A549 (cell line): ENCODE data around the gene CREB5. TPM values are rescaled to one million over a fixed set of nuclear protein-coding genes. Genes with fewer than 3 reads are reported as not detected.

Source experiments
- ATAC-seq, 2 experiments: fragments of 200-7000 bp in 1 of 2; fragments of >200 bp in 1 of 2; cut with Nextera tagmentation in 1 of 2; cut with Tn5 transposase in 1 of 2; 3 replicates each; pipeline versions ENCODE4 v1.8.0 to v1.9.1; 2018 to 2020; ENCODE audit warnings: mild to moderate bottlenecking in 1 of 2, moderate library complexity in 1 of 2
- CTCF ChIA-PET: fragments of 300-600 bp; sonication (Branson Sonifier 250); formaldehyde crosslinking; extraction: SDS; loops from one replicate; lab custom pipeline; 2021; ENCODE audit warnings: antibody characterized with exemption, inconsistent platforms; lab: Yijun Ruan, JAX
- POLR2A ChIA-PET: fragments of 350-600 bp; formaldehyde crosslinking; extraction: SDS; loops from one replicate; lab custom pipeline; 2021; ENCODE audit warnings: antibody characterized with exemption, inconsistent platforms; lab: Yijun Ruan, JAX
- DNase-seq, 2 experiments: peaks; one replicate each; pipeline versions ENCODE4 v3.0.0 to v3.0.0-alpha.2; 2011 to 2016; ENCODE audit warnings: low read depth in 1 of 2, low spot score in 1 of 2
- FAIRE-seq: peaks from 2 replicates; lab custom pipeline; 2011; peaks lifted over from hg19 to GRCh38; lab: Jason Lieb, UNC
- H3K27ac ChIP-seq, 2 experiments: fragments of >200 bp; sonication (Bioruptor Twin); formaldehyde crosslinking; 3 replicates each; pipeline ENCODE4 v1.5.1; 2016 to 2017
- H3K4me1 ChIP-seq: fragments of >200 bp; sonication (Bioruptor Twin); formaldehyde crosslinking; 3 replicates; pipeline ENCODE4 v1.6.1; 2016
- H3K4me2 ChIP-seq: fragments of >200 bp; sonication (Bioruptor Twin); formaldehyde crosslinking; 3 replicates; pipeline ENCODE4 v1.6.1; 2016
- H3K4me3 ChIP-seq: fragments of >200 bp; sonication (Bioruptor Twin); formaldehyde crosslinking; 3 replicates; pipeline ENCODE4 v1.5.1; 2016
- H3K9me3 ChIP-seq: fragments of >200 bp; sonication (Bioruptor Twin); formaldehyde crosslinking; 3 replicates; pipeline ENCODE4 v1.6.1; 2016
- BHLHE40 ChIP-seq: IDR thresholded peaks from 2 replicates; pipeline ENCODE4 v1.6.1; 2012; ENCODE audit warnings: low read depth, low read length, inconsistent platforms
- CBX2 ChIP-seq: fragments of 200-600 bp; sonication (generic); IDR thresholded peaks from 2 replicates; pipeline ENCODE4 v1.6.1; 2016; ENCODE audit warnings: low read depth, mild to moderate bottlenecking, borderline replicate concordance
- CHD4 ChIP-seq: fragments of 200-600 bp; sonication (generic); IDR thresholded peaks from 2 replicates; pipeline ENCODE4 v1.6.1; 2016; ENCODE audit warnings: antibody characterized with exemption, mild to moderate bottlenecking, borderline replicate concordance
- EP300 ChIP-seq, 2 experiments: fragments of >200 bp; sonication (Bioruptor Twin); formaldehyde crosslinking; IDR thresholded peaks; 2 replicates in 1 of 2; 3 replicates in 1 of 2; pipeline ENCODE4 v1.6.1; 2016 to 2017
- ESRRA ChIP-seq: fragments of 150-350 bp; IDR thresholded peaks from 2 replicates; pipeline ENCODE4 v1.6.1; 2014; ENCODE audit warnings: mild to moderate bottlenecking, low read length, borderline replicate concordance
- GATA3 ChIP-seq: IDR thresholded peaks from 2 replicates; pipeline ENCODE4 v1.6.1; 2012; ENCODE audit warnings: borderline replicate concordance
- HEYL ChIP-seq: fragments of 250-450 bp; sonication (Bioruptor Pico); IDR thresholded peaks from 2 replicates; pipeline ENCODE4 v1.8.0; 2021; ENCODE audit warnings: mild to moderate bottlenecking, moderate library complexity
- HOXA7 ChIP-seq: fragments of 250-450 bp; sonication (Bioruptor Pico); IDR thresholded peaks from 2 replicates; pipeline ENCODE4 v1.5.0; 2020; ENCODE audit warnings: mild to moderate bottlenecking, moderate library complexity
- HOXB13 ChIP-seq: fragments of 250-450 bp; sonication (Bioruptor Pico); IDR thresholded peaks from 2 replicates; pipeline ENCODE4 v1.5.0; 2020; ENCODE audit warnings: low read depth, mild to moderate bottlenecking, moderate library complexity
- JUN ChIP-seq, 2 experiments: fragments of >200 bp; sonication (Bioruptor Twin); formaldehyde crosslinking; IDR thresholded peaks; 2 replicates in 1 of 2; 3 replicates in 1 of 2; pipeline ENCODE4 v1.6.1; 2016 to 2017
- JUNB ChIP-seq: fragments of >200 bp; sonication (Bioruptor Twin); formaldehyde crosslinking; IDR thresholded peaks from 2 replicates; pipeline ENCODE4 v1.6.1; 2016
- KDM1A ChIP-seq: fragments of 200-600 bp; sonication (generic); IDR thresholded peaks from 2 replicates; pipeline ENCODE4 v1.6.1; 2016; ENCODE audit warnings: low read depth, mild to moderate bottlenecking
- KDM5A ChIP-seq: fragments of 200-600 bp; sonication (generic); IDR thresholded peaks from 2 replicates; pipeline ENCODE4 v1.6.1; 2016; ENCODE audit warnings: antibody characterized with exemption, mild to moderate bottlenecking
- NR3C1 ChIP-seq: fragments of >200 bp; sonication (Bioruptor Twin); formaldehyde crosslinking; IDR thresholded peaks from 3 replicates; pipeline ENCODE4 v1.6.1; 2017
- PHF8 ChIP-seq: fragments of 200-600 bp; sonication (generic); IDR thresholded peaks from 2 replicates; pipeline ENCODE4 v1.6.1; 2016; ENCODE audit warnings: low read depth, mild to moderate bottlenecking, antibody characterized with exemption, moderate library complexity, borderline replicate concordance
- POLR2AphosphoS2 ChIP-seq: conservative IDR thresholded peaks from 2 replicates; pipeline ENCODE4 v1.6.1; 2012; ENCODE audit warnings: low read length, improper control_type of control experiment, inconsistent platforms
- RAD21 ChIP-seq, 2 experiments: fragments of >200 bp in 1 of 2; sonication (Bioruptor Twin) in 1 of 2; formaldehyde crosslinking in 1 of 2; IDR thresholded peaks in 1 of 2; conservative IDR thresholded peaks in 1 of 2; 2 replicates in 1 of 2; 3 replicates in 1 of 2; pipeline ENCODE4 v1.6.1; 2012 to 2018; ENCODE audit warnings: inconsistent platforms in 1 of 2
- RCOR1 ChIP-seq: fragments of 150-350 bp; IDR thresholded peaks from 2 replicates; pipeline ENCODE4 v1.6.1; 2014; ENCODE audit warnings: antibody characterized with exemption, low read length, low read depth
- RNF2 ChIP-seq: fragments of 200-600 bp; sonication (generic); IDR thresholded peaks from 2 replicates; pipeline ENCODE4 v1.6.1; 2016; ENCODE audit warnings: low read depth, mild to moderate bottlenecking, antibody characterized with exemption, moderate library complexity, borderline replicate concordance
- SMC3 ChIP-seq: fragments of >200 bp; sonication (Bioruptor Twin); formaldehyde crosslinking; IDR thresholded peaks from 3 replicates; pipeline ENCODE4 v1.6.1; 2018; ENCODE audit warnings: inconsistent platforms
- SREBF2 ChIP-seq: fragments of 450-650 bp; IDR thresholded peaks from 2 replicates; pipeline ENCODE4 v1.6.1; 2014; ENCODE audit warnings: mild to moderate bottlenecking, moderate library complexity
- TFCP2L1 ChIP-seq: fragments of 250-450 bp; sonication (Bioruptor Pico); IDR thresholded peaks from 2 replicates; pipeline ENCODE4 v1.5.0; 2021; ENCODE audit warnings: mild to moderate bottlenecking
- TP53 ChIP-seq: fragments of 250-450 bp; sonication (Bioruptor Pico); IDR thresholded peaks from 2 replicates; pipeline ENCODE4 v1.5.0; 2021; ENCODE audit warnings: mild to moderate bottlenecking, moderate library complexity
- ZC3H11A ChIP-seq: fragments of 450-650 bp; IDR thresholded peaks from 2 replicates; pipeline ENCODE4 v1.6.1; 2014; ENCODE audit warnings: antibody characterized with exemption, mild to moderate bottlenecking
- ZSCAN20 ChIP-seq: fragments of 250-450 bp; sonication (Bioruptor Pico); IDR thresholded peaks from 2 replicates; pipeline ENCODE4 v1.8.0; 2022; ENCODE audit warnings: mild to moderate bottlenecking, moderate library complexity
- WGBS: methylation state at CpG from one replicate; pipeline ENCODE4 v1.1.6; 2017; ENCODE audit errors: missing lambda C conversion rate; 5-methylcytosine and 5-hydroxymethylcytosine counted together
- polyA plus RNA-seq, 4 experiments: library from polyadenylated mRNA; depleted of rRNA in 3 of 4; stranded (reverse); fragments of >200 nt; fragmentation: RNase III in 1 of 4; extraction: RNeasy Plus Mini Kit Qiagen cat#74134 plus additional on column Dnase treatment in 1 of 4; gene quantifications; 2 replicates in 3 of 4; 3 replicates in 1 of 4; pipeline ENCODE4 v1.2.3, GENCODE V29; 2011 to 2017
- TF ChIP-seq, protein P1 (sequence below): fragments of 250-450 bp; sonication (Bioruptor Pico); IDR thresholded peaks from 2 replicates; pipeline ENCODE4 v1.5.0; 2021; ENCODE audit warnings: mild to moderate bottlenecking, moderate library complexity, borderline replicate concordance
- TF ChIP-seq, protein P2 (sequence below): fragments of >200 bp; sonication (Bioruptor Twin); formaldehyde crosslinking; IDR thresholded peaks from 2 replicates; pipeline ENCODE4 v1.6.1; 2016

Gene CREB5
- polyA plus RNA-seq, 2 of the 4 experiments (the other 2 are of a cell fraction) = 0.61 to 1.5 TPM

- FAIRE-seq (no peak), ATAC-seq (no peak), DNase-seq (no peak)
- no peak for TF ChIP-seq JUN (IDR thresholded peaks at IDR 0.05)
- TF ChIP-seq BHLHE40 = no peak
- TF ChIP-seq HOXA7 (CRISPR knock-in tag) = no peak
- TF ChIP-seq SREBF2 = no peak
- TF ChIP-seq RNF2 = no peak
- no peak for TF ChIP-seq HEYL
- H3K4me1 ChIP-seq = peaks cover 5% of the 10 kb centered on the region; the same call in 1 of the 3 replicates
- POLR2A ChIA-PET = no interaction called here
- no peaks in the 10 kb centered on the region for H3K9me3 ChIP-seq
- H3K4me3 ChIP-seq = no peak overlapping the region
- CTCF ChIA-PET = interaction anchor here (0.7 kb wide), 1 partner anchor 185 kb away, joined by 3 read pairs; no protein-coding TSS in a partner anchor
- H3K27ac ChIP-seq = no peak overlapping the region
- no peak overlapping the region for H3K4me2 ChIP-seq
- WGBS = 35% methylated on average over 4 of the region's 4 CpGs
Observed at GRCh38 chr7:28669330-28669729, 257.0 kb downstream of the CREB5 start.

DNA sequence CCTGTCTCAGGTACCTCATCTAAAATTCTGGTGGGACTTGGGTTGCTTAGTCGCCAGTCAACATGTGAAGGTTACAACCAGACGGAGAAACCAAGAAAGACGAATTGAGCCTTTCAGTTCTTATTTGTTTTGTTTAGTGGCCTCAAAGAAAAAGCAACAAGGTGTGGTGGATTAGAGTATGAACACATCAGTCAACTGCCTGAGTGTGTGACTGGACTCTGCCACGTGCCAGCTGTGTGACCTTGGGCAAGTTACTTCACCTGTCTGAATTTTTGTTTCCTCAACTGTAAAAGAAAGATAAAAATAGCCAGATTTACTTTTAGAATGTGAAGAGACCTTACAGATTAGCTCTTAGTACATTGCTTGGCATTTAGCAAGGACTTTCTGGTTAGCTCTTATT is 259.2 kb downstream of the CREB5 start:
- no peak overlapping the region for H3K4me2 ChIP-seq
- POLR2A ChIA-PET = no interaction called here
- H3K4me1 ChIP-seq = peaks cover 9% of the 10 kb centered on the region; the same call in 1 of the 3 replicates
- FAIRE-seq (no peak), ATAC-seq (no peak), DNase-seq (no peak)
- 51% methylated on average over 4 of the region's 4 CpGs for WGBS
- CTCF ChIA-PET = interaction anchor here (1.6 kb wide), 1 partner anchor 14 kb away, joined by 3 read pairs; no protein-coding TSS in a partner anchor
- TF ChIP-seq ZSCAN20 (CRISPR knock-in tag) (no peak), JUNB (no peak), CBX2 (no peak), GATA3 (no peak), CHD4 (no peak), ZC3H11A (no peak), JUN (IDR thresholded peaks at IDR 0.05) (no peak), HOXA7 (CRISPR knock-in tag) (no peak), RNF2 (no peak)
- H3K4me3 ChIP-seq = no peak overlapping the region
- no peaks in the 10 kb centered on the region for H3K9me3 ChIP-seq
- no peak overlapping the region for H3K27ac ChIP-seq

- TF ChIP-seq PHF8 (no peak), KDM5A (no peak), BHLHE40 (no peak), TFCP2L1 (CRISPR knock-in tag) (no peak), ESRRA (no peak), EP300 (IDR thresholded peaks at IDR 0.05) (no peak), JUNB (no peak), TP53 (CRISPR knock-in tag) (no peak), GATA3 (no peak), RAD21 (conservative IDR thresholded peaks at IDR 0.05 in 1 of 2, IDR thresholded peaks at IDR 0.05 in 1 of 2) (no peak), SMC3 (no peak), HOXB13 (CRISPR knock-in tag) (no peak), RCOR1 (no peak), POLR2AphosphoS2 (no peak), RNF2 (no peak), KDM1A (no peak), NR3C1 (no peak)
- TF ChIP-seq, protein P1, sequence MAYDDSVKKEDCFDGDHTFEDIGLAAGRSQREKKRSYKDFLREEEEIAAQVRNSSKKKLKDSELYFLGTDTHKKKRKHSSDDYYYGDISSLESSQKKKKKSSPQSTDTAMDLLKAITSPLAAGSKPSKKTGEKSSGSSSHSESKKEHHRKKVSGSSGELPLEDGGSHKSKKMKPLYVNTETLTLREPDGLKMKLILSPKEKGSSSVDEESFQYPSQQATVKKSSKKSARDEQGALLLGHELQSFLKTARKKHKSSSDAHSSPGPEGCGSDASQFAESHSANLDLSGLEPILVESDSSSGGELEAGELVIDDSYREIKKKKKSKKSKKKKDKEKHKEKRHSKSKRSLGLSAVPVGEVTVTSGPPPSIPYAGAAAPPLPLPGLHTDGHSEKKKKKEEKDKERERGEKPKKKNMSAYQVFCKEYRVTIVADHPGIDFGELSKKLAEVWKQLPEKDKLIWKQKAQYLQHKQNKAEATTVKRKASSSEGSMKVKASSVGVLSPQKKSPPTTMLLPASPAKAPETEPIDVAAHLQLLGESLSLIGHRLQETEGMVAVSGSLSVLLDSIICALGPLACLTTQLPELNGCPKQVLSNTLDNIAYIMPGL (CRISPR knock-in tag) = no peak
- TF ChIP-seq, protein P2, sequence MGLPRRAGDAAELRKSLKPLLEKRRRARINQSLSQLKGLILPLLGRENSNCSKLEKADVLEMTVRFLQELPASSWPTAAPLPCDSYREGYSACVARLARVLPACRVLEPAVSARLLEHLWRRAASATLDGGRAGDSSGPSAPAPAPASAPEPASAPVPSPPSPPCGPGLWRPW = no peak
- TF ChIP-seq, all 56 proteins: peak for 0
- peaks cover 9% of the 10 kb centered on the region; the same call in 1 of the 3 replicates for H3K4me1 ChIP-seq
- DNase-seq (no peak), ATAC-seq (no peak), FAIRE-seq (no peak)
- ChIA-PET POLR2A (no interaction called here), CTCF (interaction anchor here (1.6 kb wide), 1 partner anchor 14 kb away, joined by 3 read pairs; no protein-coding TSS in a partner anchor)
- WGBS = 48% methylated on average over 3 of the region's 3 CpGs
- H3K4me2 ChIP-seq = no peak overlapping the region
- H3K4me3 ChIP-seq = no peak overlapping the region
- no peak overlapping the region for H3K27ac ChIP-seq
- no peaks in the 10 kb centered on the region for H3K9me3 ChIP-seq
Observed at GRCh38 chr7:28672397-28672797, 260.1 kb downstream of the CREB5 start.
